NCI-H128 (cell line): ENCODE results near the gene ROR1.
A peak's percentile ranks its signal among the peaks of the same experiment; 100 is the strongest.

Experiments used
- DNase-seq: peaks from one replicate; lab custom pipeline; 2025; ENCODE audit not compliant: unreplicated experiment; lab: John Stamatoyannopoulos, UW

ROR1 gene

GRCh38 chr1:64046891-64047290 lies 273.1 kb downstream of the ROR1 start:
- no peak for DNase-seq

- no peak for DNase-seq
These were observed 273.8 kb downstream of the ROR1 start for GRCh38 chr1:64047549-64047996.

- DNase-seq: no peak
These were observed 276.2 kb downstream of the ROR1 start for GRCh38 chr1:64049900-64050540.

GRCh38 chr1:64050601-64051000 lies 276.8 kb downstream of the ROR1 start:
- DNase-seq: no peak

GRCh38 chr1:64051796-64052195 lies 278.0 kb downstream of the ROR1 start:
- DNase-seq: peak; percentile 36

- no peak for DNase-seq
These were observed 279.0 kb downstream of the ROR1 start for GRCh38 chr1:64052777-64053176.

GRCh38 chr1:64055310-64055709 lies 281.5 kb downstream of the ROR1 start:
- no peak for DNase-seq

- no peak for DNase-seq
These were observed 285.7 kb downstream of the ROR1 start for GRCh38 chr1:64059556-64059955.

GRCh38 chr1:64060611-64061302 lies 286.9 kb downstream of the ROR1 start:
- DNase-seq: no peak

- DNase-seq: no peak
These were observed 287.8 kb downstream of the ROR1 start for GRCh38 chr1:64061430-64062104.

GRCh38 chr1:64062529-64062928 lies 288.7 kb downstream of the ROR1 start:
- no peak for DNase-seq

- DNase-seq: no peak
These were observed 289.2 kb downstream of the ROR1 start for GRCh38 chr1:64062941-64063581.

GRCh38 chr1:64065571-64065970 lies 291.8 kb downstream of the ROR1 start:
- DNase-seq: no peak

- no peak for DNase-seq
These were observed 298.4 kb downstream of the ROR1 start for GRCh38 chr1:64072089-64072793.

GRCh38 chr1:64073705-64074104 lies 299.9 kb downstream of the ROR1 start:
- DNase-seq: no peak

GRCh38 chr1:64074767-64075166 lies 300.9 kb downstream of the ROR1 start:
- no peak for DNase-seq

- no peak for DNase-seq
These were observed 303.6 kb downstream of the ROR1 start for GRCh38 chr1:64077281-64077940.

- no peak for DNase-seq
These were observed 307.2 kb downstream of the ROR1 start for GRCh38 chr1:64080941-64081562.

- DNase-seq: no peak
These were observed 308.6 kb downstream of the ROR1 start for GRCh38 chr1:64082459-64082858.

GRCh38 chr1:64084451-64084850 lies 310.6 kb downstream of the ROR1 start:
- no peak for DNase-seq
